ENCODE results near the gene PDCL2. TPM values are rescaled to one million over a fixed set of nuclear protein-coding genes. Genes with fewer than 3 reads are reported as not detected.
A peak's percentile ranks its signal among the peaks of the same experiment; 100 is the strongest.

The PDCL2 gene
- total RNA-seq, 1 experiment from 2014 or later: not detected

- no peak for DNase-seq (ENCODE audit: low read depth)
Observed at GRCh38 chr4:55540271-55540670, 51.8 kb downstream of the PDCL2 start.

- DNase-seq (ENCODE audit: low read depth): no peak
Observed at GRCh38 chr4:55539658-55540057, 52.4 kb downstream of the PDCL2 start.

- DNase-seq (ENCODE audit: low read depth): no peak
Observed at GRCh38 chr4:55538531-55538930, 53.5 kb downstream of the PDCL2 start.

GRCh38 chr4:55534306-55534705 is 57.7 kb downstream of the PDCL2 start:
- DNase-seq (ENCODE audit: low read depth): no peak

GRCh38 chr4:55530691-55531090 is 61.4 kb downstream of the PDCL2 start:
- DNase-seq (ENCODE audit: low read depth): no peak

- no peak for DNase-seq (ENCODE audit: low read depth)
Observed at GRCh38 chr4:55530167-55530566, 61.9 kb downstream of the PDCL2 start.

GRCh38 chr4:55528491-55528890 is 63.6 kb downstream of the PDCL2 start:
- DNase-seq (ENCODE audit: low read depth): no peak

GRCh38 chr4:55524844-55525571 is 67.0 kb downstream of the PDCL2 start:
- DNase-seq (ENCODE audit: low read depth): no peak

GRCh38 chr4:55518442-55518841 is 73.6 kb downstream of the PDCL2 start:
- DNase-seq (ENCODE audit: low read depth): no peak

GRCh38 chr4:55517526-55518229 is 74.4 kb downstream of the PDCL2 start:
- DNase-seq (ENCODE audit: low read depth): no peak

- no peak for DNase-seq (ENCODE audit: low read depth)
Observed at GRCh38 chr4:55512922-55513571, 79.0 kb downstream of the PDCL2 start.

- DNase-seq (ENCODE audit: low read depth): no peak
Observed at GRCh38 chr4:55512077-55512476, 80.0 kb downstream of the PDCL2 start.

GRCh38 chr4:55510685-55511084 is 81.4 kb downstream of the PDCL2 start:
- peak; percentile 5 for DNase-seq (ENCODE audit: low read depth)

- DNase-seq (ENCODE audit: low read depth): peak; percentile 4
Observed at GRCh38 chr4:55509266-55509665, 82.8 kb downstream of the PDCL2 start.

- no peak for DNase-seq (ENCODE audit: low read depth)
Observed at GRCh38 chr4:55507612-55508011, 84.4 kb downstream of the PDCL2 start.

Other genes starting within 250 kb of the PDCL2 start
- gene SRD5A3, start 246.0 kb downstream of the PDCL2 start, total RNA-seq (2014; rRNA removed; shearing (Covaris generic)): 11.8 and 18.3 TPM in 2 replicates
- 112 and 134 TPM in 2 replicates for gene TMEM165, start 196.3 kb downstream of the PDCL2 start, total RNA-seq (2014; rRNA removed; shearing (Covaris generic))
- gene CLOCK, start 45.3 kb downstream of the PDCL2 start, total RNA-seq (2014; rRNA removed; shearing (Covaris generic)): 13.9 and 15.8 TPM in 2 replicates
- 4.2 TPM in 2 replicates for gene NMU, start 44.1 kb upstream of the PDCL2 start, total RNA-seq (2014; rRNA removed; shearing (Covaris generic))
- not detected in 2 replicates for gene EXOC1L, start 227.5 kb upstream of the PDCL2 start, total RNA-seq (2014; rRNA removed; shearing (Covaris generic))

Measured in HT1080 (cell line).